Endodermal cell (in vitro differentiated cells): ENCODE results near the gene CACNA1E. TPM values are rescaled to one million over a fixed set of nuclear protein-coding genes. Genes with fewer than 3 reads are reported as not detected.

Experiments used
- DNase-seq: peaks from one replicate; pipeline ENCODE4 v3.0.0-alpha.2; 2017
- H3K27ac ChIP-seq: 2 replicates; pipeline ENCODE4 v1.5.1; 2013; ENCODE audit warnings: mild to moderate bottlenecking, low read depth, low read length, moderate library complexity
- H3K27me3 ChIP-seq: 2 replicates; pipeline ENCODE4 v1.6.1; 2013; ENCODE audit warnings: mild to moderate bottlenecking, low read length, moderate library complexity; ENCODE audit not compliant: insufficient read depth, control insufficient read depth, poor library complexity, severe bottlenecking
- H3K36me3 ChIP-seq: 2 replicates; pipeline ENCODE4 v1.7.0; 2013; ENCODE audit warnings: mild to moderate bottlenecking, low read length, moderate library complexity; ENCODE audit not compliant: control insufficient read depth, insufficient read depth
- H3K4me1 ChIP-seq: one replicate; pipeline ENCODE4 v1.7.0; 2013; ENCODE audit warnings: low read length; ENCODE audit not compliant: control insufficient read depth, insufficient read depth
- H3K4me3 ChIP-seq: 2 replicates; pipeline ENCODE4 v1.5.1; 2013; ENCODE audit warnings: mild to moderate bottlenecking, low read length, moderate library complexity
- H3K9ac ChIP-seq: 2 replicates; pipeline ENCODE4 v1.6.1; 2013; ENCODE audit warnings: mild to moderate bottlenecking, low read length, moderate library complexity; ENCODE audit not compliant: poor library complexity, severe bottlenecking; ENCODE audit errors: extremely low read depth
- H3K9me3 ChIP-seq: 2 replicates; pipeline ENCODE4 v1.6.1; 2013; ENCODE audit warnings: mild to moderate bottlenecking, low read length, moderate library complexity; ENCODE audit not compliant: control insufficient read depth
- H3K27ac Mint-ChIP-seq: 2 replicates; pipeline ENCODE4 v1.8.0; 2020; ENCODE audit warnings: mixed read lengths
- H3K27me3 Mint-ChIP-seq: 2 replicates; pipeline ENCODE4 v1.8.0; 2021; ENCODE audit warnings: mild to moderate bottlenecking, mixed read lengths; ENCODE audit not compliant: insufficient read depth
- H3K36me3 Mint-ChIP-seq: 2 replicates; pipeline ENCODE4 v1.8.0; 2020; ENCODE audit warnings: low read depth, mixed read lengths
- H3K4me1 Mint-ChIP-seq: 2 replicates; pipeline ENCODE4 v1.8.0; 2020; ENCODE audit warnings: mixed read lengths
- H3K4me3 Mint-ChIP-seq: 2 replicates; pipeline ENCODE4 v1.8.0; 2020; ENCODE audit warnings: mild to moderate bottlenecking, moderate library complexity, mixed read lengths
- H3K9me3 Mint-ChIP-seq: 2 replicates; pipeline ENCODE4 v1.8.0; 2020; ENCODE audit warnings: mild to moderate bottlenecking, mixed read lengths
- CTCF ChIP-seq: fragments of 200-600 bp; sonication (generic); conservative IDR thresholded peaks from 2 replicates; pipeline ENCODE4 v1.5.0; 2021; ENCODE audit warnings: antibody characterized with exemption, mild to moderate bottlenecking
- WGBS, 2 experiments: methylation state at CpG; one replicate each; pipeline versions ENCODE4 v1.1.5 to v1.1.7; 2013; ENCODE audit warnings: missing lambda C conversion rate in 2 of 2, mixed read lengths in 1 of 2; ENCODE audit not compliant: insufficient coverage in 1 of 2, insufficient read length in 1 of 2; 5-methylcytosine and 5-hydroxymethylcytosine counted together
- total RNA-seq, 2 donors: library from RNA; stranded (reverse); fragmentation: NEBNext Ultra II Directional in 1 of 2; extraction: Animal tissue kit (Norgen Biotek cat#: 25700) in 1 of 2; gene quantifications; 2 replicates in 1 of 2; 3 replicates in 1 of 2; pipeline ENCODE4 v1.2.1, GENCODE V29; 2021

The CACNA1E gene
- total RNA-seq, 2 donors from 2014 or later = 4.7 to 5.8 TPM

- Histone ChIP-seq H3K9me3 (no peaks in the 10 kb centered on the region), H3K27ac (no peak overlapping the region), H3K4me1 (peaks cover 4% of the 10 kb centered on the region), H3K27me3 (peaks cover 31% of the 10 kb centered on the region), H3K4me3 (no peak overlapping the region), H3K9ac (no peak overlapping the region), H3K36me3 (no peaks in the 10 kb centered on the region)
- Mint-ChIP-seq H3K4me3 (no peak overlapping the region), H3K27me3 (peaks cover 21% of the 10 kb centered on the region), H3K36me3 (no peaks in the 10 kb centered on the region), H3K4me1 (peaks cover 31% of the 10 kb centered on the region), H3K9me3 (no peaks in the 10 kb centered on the region), H3K27ac (no peak overlapping the region)
- no peak for TF ChIP-seq CTCF
- DNase-seq = peak; percentile 1
- WGBS, 2 experiments = 90 to 95% methylated on average over 2 to 4 of the region's 4 CpGs
These were observed 109.7 kb downstream of the CACNA1E start for GRCh38 chr1:181593042-181593441.

GRCh38 chr1:181594553-181594952 is 111.2 kb downstream of the CACNA1E start:
- H3K36me3 Mint-ChIP-seq = no peaks in the 10 kb centered on the region
- H3K4me1 ChIP-seq = peaks cover 4% of the 10 kb centered on the region
- no peak for TF ChIP-seq CTCF
- peaks cover 31% of the 10 kb centered on the region for H3K4me1 Mint-ChIP-seq
- H3K9me3 ChIP-seq = no peaks in the 10 kb centered on the region
- 96 to 100% methylated on average over 4 to 5 of the region's 5 CpGs for WGBS, 2 experiments
- no peak overlapping the region for H3K4me3 ChIP-seq
- no peaks in the 10 kb centered on the region for H3K36me3 ChIP-seq
- DNase-seq = peak; percentile 13
- H3K9me3 Mint-ChIP-seq = no peaks in the 10 kb centered on the region
- H3K9ac ChIP-seq = no peak overlapping the region
- no peak overlapping the region for H3K27ac ChIP-seq
- H3K4me3 Mint-ChIP-seq = no peak overlapping the region
- peaks cover 18% of the 10 kb centered on the region for H3K27me3 ChIP-seq
- H3K27me3 Mint-ChIP-seq = peaks cover 21% of the 10 kb centered on the region
- no peak overlapping the region for H3K27ac Mint-ChIP-seq

GRCh38 chr1:181595234-181595633 is 111.9 kb downstream of the CACNA1E start:
- peaks cover 25% of the 10 kb centered on the region for H3K27me3 Mint-ChIP-seq
- H3K36me3 Mint-ChIP-seq = no peaks in the 10 kb centered on the region
- TF ChIP-seq CTCF = no peak
- Histone ChIP-seq H3K4me1 (peaks cover 4% of the 10 kb centered on the region), H3K27ac (no peak overlapping the region), H3K9me3 (no peaks in the 10 kb centered on the region), H3K4me3 (no peak overlapping the region), H3K36me3 (no peaks in the 10 kb centered on the region), H3K9ac (no peak overlapping the region), H3K27me3 (peaks cover 23% of the 10 kb centered on the region)
- no peaks in the 10 kb centered on the region for H3K9me3 Mint-ChIP-seq
- peaks cover 28% of the 10 kb centered on the region for H3K4me1 Mint-ChIP-seq
- H3K27ac Mint-ChIP-seq = no peak overlapping the region
- WGBS, 2 experiments = 89% methylated on average over 5 to 6 of the region's 6 CpGs
- no peak overlapping the region for H3K4me3 Mint-ChIP-seq
- DNase-seq = peak; percentile 22
